Neural cell (in vitro differentiated cells): ENCODE data around the gene FRMPD4.

Experiments used
- CTCF ChIP-seq: fragments of 450-650 bp; IDR thresholded peaks from 2 replicates; pipeline ENCODE4 v1.5.1; 2014; ENCODE audit warnings: antibody characterized with exemption, mild to moderate bottlenecking, moderate library complexity; ENCODE audit not compliant: poor library complexity, severe bottlenecking
- EZH2 ChIP-seq: fragments of 200-600, 300-800 bp; shearing (Covaris generic), sonication (generic); IDR thresholded peaks from 2 replicates; pipeline ENCODE4 v1.6.1; 2014; ENCODE audit warnings: antibody characterized with exemption, low read length, borderline replicate concordance, mild to moderate bottlenecking; ENCODE audit not compliant: insufficient read depth, poor library complexity, severe bottlenecking
- POLR2AphosphoS5 ChIP-seq: IDR thresholded peaks from 2 replicates; pipeline ENCODE4 v1.6.1; 2012
- RAD21 ChIP-seq: fragments of 450-650 bp; conservative IDR thresholded peaks from 2 replicates; pipeline ENCODE4 v1.6.1; 2014; ENCODE audit warnings: antibody characterized with exemption, mild to moderate bottlenecking, moderate library complexity
- TAF1 ChIP-seq: IDR thresholded peaks from 2 replicates; pipeline ENCODE4 v1.6.1; 2012; ENCODE audit warnings: low read depth

- TF ChIP-seq CTCF (no peak), POLR2AphosphoS5 (no peak), RAD21 (no peak), TAF1 (no peak), EZH2 (no peak)
Measured at GRCh38 chrX:12240491-12240890, 102.2 kb downstream of the FRMPD4 start.
